D721Med (cell line): ENCODE results near the gene C1QTNF9B.

ENCODE experiments used
- DNase-seq: peaks from one replicate; pipeline ENCODE4 v3.0.0; 2011; ENCODE audit warnings: low spot score; ENCODE audit not compliant: insufficient read length
- FAIRE-seq: peaks from 2 replicates; lab custom pipeline; 2011; peaks lifted over from hg19 to GRCh38; lab: Jason Lieb, UNC
- CTCF ChIP-seq: IDR thresholded peaks from 2 replicates; pipeline ENCODE4 v1.5.1; 2012; ENCODE audit warnings: mild to moderate bottlenecking, control low read depth; ENCODE audit not compliant: insufficient read depth; ENCODE audit errors: missing control alignments

C1QTNF9B gene

GRCh38 chr13:23876265-23876664 is 21.0 kb downstream of the C1QTNF9B start:
- TF ChIP-seq CTCF = peak; percentile 42
- DNase-seq = no peak
- FAIRE-seq = no peak

GRCh38 chr13:23871616-23872220 is 25.6 kb downstream of the C1QTNF9B start:
- peak; percentile 71 for TF ChIP-seq CTCF
- peak; percentile 77 for FAIRE-seq
- no peak for DNase-seq

- no peak for DNase-seq
- no peak for TF ChIP-seq CTCF
- FAIRE-seq = no peak
Measured at GRCh38 chr13:23870356-23871140, 26.8 kb downstream of the C1QTNF9B start.

- FAIRE-seq (no peak), DNase-seq (no peak)
- TF ChIP-seq CTCF = no peak
Measured at GRCh38 chr13:23868521-23868920, 28.8 kb downstream of the C1QTNF9B start.

- no peak for TF ChIP-seq CTCF
- FAIRE-seq (no peak), DNase-seq (no peak)
Measured at GRCh38 chr13:23867027-23867491, 30.2 kb downstream of the C1QTNF9B start.

GRCh38 chr13:23866420-23867026 is 30.8 kb downstream of the C1QTNF9B start:
- DNase-seq (no peak), FAIRE-seq (no peak)
- no peak for TF ChIP-seq CTCF

GRCh38 chr13:23865906-23866305 is 31.4 kb downstream of the C1QTNF9B start:
- FAIRE-seq (no peak), DNase-seq (no peak)
- TF ChIP-seq CTCF = no peak
